Posterior cingulate gyrus (tissue), 11 donors: Measurements from ENCODE around the gene RIMOC1.

Experiments used
- DNase-seq, 10 donors: peaks; one replicate each; pipeline versions ENCODE4 v3.0.0 to v3.0.0-alpha.2; 2020 to 2021; ENCODE audit warnings: mixed read lengths in 3 of 10
- intact Hi-C: fragments of 100-400 bp; cut with DNase I; formaldehyde crosslinking; loops from one replicate; pipeline ENCODE4 v1.15.1; 2023

Gene RIMOC1, protein sequence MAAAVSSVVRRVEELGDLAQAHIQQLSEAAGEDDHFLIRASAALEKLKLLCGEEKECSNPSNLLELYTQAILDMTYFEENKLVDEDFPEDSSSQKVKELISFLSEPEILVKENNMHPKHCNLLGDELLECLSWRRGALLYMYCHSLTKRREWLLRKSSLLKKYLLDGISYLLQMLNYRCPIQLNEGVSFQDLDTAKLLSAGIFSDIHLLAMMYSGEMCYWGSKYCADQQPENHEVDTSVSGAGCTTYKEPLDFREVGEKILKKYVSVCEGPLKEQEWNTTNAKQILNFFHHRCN

DNA sequence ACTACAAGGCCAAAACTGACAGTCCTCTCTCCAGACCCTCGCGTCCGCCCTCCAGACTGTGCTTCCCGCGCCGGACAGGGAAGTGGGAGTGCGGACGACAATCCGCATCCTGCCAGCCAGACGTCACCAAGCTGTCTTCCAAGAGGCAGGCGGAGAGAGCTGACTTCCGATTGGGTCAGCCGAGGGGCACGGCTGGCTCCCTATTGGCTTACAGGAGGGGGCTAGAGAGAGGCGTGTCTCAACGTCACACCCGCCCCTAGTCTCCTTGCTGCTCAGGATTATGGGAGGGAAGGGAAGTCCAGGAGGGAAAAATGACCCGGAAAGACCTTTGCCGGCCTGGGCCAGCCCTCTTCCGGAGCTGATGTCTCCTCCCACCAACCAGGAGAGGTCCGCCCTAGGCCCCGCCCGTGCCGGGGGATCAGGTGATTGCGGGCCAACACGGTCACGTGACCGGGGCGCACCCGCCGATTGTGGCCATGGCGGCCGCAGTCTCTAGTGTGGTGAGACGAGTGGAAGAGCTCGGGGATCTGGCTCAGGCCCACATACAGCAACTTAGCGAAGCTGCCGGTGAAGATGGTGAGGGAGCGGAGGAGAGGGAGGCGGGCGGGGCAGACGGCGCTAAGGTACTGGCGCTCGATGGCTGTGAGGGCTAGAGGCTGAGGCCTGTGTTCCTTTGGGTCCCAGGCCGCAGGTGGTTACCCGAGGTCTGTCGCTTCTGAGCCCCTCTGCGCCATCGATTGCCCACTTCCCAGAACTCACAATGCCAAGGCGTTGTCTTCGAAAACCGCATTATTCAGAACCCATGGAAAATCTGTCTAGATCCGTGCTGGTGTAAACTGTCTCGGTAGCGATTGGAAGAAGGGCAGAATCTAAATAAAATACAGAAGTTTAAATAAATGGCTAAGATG, at the start of gene RIMOC1:
Gene RIMOC1 (plus strand): TSS at position 453 of the 908 bp plus-strand sequence. CDS start 24 bp downstream, at position 477.
- peak; percentile 98 to 100 (median 99) for DNase-seq
- intact Hi-C loops: loop anchor here (1.0 to 2.0 kb wide), 2 partner anchors 21 to 33 kb away; partner anchors contain the start of genes FBXO4 and OXCT1

DNA sequence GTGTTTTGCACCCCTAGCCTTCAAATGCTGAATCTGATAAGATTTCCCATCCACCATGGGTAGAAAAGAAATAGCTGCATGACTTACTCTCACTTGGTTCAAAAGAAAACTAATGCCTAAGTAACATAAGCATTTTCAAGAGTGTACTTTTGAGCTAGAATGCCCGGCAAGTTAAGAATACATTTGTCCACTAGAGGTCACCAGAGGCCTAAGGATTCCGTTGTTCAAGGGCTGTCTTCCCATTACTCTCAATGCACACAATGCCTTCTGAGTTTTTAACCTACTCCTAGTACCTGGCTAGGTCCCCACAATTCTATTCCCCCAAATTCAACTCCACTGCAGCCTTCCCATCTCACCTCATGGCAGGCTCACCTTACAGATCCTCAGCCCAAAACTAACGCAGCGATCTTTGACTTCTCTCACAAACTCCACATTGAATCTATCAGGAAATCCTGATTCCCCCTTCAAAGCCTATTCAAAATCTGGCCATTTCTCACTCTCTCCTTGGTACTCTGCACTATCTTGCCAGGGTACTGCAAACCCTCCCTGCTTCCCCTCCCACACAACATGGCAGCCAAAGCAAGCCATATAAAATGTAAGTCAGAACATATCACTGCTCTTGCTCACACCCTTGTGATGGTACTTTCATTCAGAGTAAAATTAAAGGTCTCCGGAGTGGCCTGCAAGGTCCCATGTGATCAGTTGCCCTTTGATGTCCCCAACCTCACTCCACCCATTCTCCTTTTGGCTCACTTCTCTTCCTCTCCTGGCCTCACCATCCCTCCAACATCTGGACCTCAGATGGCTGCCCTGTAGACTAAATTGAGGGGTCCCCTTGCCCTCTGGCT, 47.3 kb upstream of the RIMOC1 start:
- intact Hi-C loops: loop anchor here (1.0 to 5.0 kb wide), 4 partner anchors 68 to 1030 kb away; partner anchors contain the start of gene FBXO4
- peak in 5 of 10 donors; percentile 32 to 79 (median 42) for DNase-seq

DNA sequence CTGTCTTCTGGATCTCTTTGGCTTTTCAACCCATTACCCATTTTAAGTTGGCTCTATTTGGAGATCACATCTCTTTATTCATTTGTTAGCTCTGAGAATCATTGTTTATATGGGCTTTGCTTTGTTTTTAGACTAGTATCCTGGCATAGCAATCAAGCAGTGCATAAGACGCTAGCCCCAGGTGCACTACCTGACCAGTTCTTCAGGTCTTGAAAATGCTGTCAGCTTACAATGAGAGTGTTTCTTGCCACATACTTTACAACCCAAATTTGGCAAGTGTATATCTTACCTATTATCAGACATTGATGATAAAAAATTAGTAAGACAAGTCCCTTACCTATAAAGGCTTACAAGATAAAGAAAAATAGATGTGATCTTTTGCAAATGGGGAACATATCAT, 46.2 kb upstream of the RIMOC1 start:
- intact Hi-C loops: loop anchor here (2.0 to 5.0 kb wide), 2 partner anchors 909 to 1029 kb away; no protein-coding TSS in a partner anchor

DNA sequence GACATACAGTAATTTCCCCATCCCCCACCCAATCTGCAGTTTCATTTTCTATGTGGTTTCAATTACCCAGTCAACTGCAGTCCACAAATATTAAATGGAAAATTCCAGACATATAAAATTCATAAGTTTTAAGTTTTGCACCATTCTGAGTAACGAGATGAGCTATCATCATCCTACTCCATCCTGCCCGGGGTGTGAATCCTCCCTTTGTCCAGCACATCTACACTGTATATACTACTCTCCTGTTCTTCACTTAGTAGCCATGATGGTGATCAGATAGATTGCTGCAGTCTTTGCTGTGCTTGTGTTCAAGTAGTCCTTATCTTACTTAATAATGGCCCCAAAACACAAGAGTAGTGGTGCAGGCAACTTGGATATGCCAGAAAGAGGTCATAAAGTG, 45.3 kb upstream of the RIMOC1 start:
- DNase-seq: no peak
- intact Hi-C loops: loop anchor here (5.0 kb wide), 1 partner anchor 1028 kb away; no protein-coding TSS in a partner anchor

More for the DNA sequence above, 46.2 kb upstream of the RIMOC1 start:
- DNase-seq: no peak

DNA sequence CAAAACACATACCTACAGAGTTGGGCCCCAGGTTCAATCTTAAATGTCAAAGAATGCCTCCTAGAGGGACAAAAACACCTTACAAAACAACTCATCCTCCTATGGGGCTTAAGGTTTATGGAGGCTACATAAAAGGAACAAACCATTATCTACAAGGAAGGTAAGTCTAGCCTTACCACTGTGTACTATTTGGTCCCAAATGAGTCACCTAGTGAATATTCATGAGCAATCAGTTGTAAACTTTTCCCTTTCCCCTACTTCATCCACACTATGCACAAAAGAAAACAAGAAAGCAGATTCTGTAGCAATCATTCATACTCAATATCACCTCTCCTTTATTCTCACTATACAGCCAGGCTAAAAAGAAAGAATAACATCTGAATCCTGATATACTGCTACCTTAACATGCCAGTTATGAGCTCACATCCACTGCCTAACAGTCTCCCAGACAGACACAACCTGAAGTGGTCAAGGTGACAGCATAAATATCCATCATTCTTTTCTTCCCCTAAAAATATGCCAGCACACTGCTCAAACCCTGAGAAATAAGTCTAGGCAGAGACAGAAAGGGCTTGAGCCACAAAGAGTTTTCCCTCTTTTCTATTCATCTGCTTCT, 40.2 kb upstream of the RIMOC1 start:
- DNase-seq: no peak
- intact Hi-C loops: no loop called here

DNA sequence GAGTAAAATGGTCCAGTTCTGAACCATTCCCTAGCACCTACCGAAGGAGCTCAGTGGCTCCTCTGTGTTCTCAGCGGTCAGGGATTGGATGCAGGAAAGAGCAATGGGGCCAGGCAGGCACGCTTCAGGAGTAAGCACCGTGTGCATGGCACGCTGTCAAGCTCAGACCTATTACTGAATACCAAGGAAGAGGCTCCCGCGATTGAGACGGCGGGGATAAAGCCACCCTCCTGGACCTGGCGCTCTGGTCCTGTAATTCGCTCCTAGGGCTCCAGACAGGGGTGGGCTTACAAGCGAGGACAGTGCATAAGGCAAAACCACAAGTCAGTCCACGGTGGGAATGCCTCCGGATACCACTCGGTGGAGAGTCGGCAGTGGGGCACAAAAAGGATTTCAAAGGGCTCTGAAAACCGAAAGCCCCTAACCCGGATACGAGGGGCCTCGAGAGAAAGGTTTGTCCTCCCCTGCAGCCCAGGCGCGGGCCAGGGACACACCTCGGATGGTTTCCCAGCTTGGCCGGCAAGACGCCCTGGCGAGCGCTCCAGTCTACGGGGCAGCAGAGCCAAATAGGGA, 34.9 kb upstream of the RIMOC1 start:
- DNase-seq: peak in 6 of 10 donors; percentile 10 to 92 (median 43)
- intact Hi-C loops: no loop called here

DNA sequence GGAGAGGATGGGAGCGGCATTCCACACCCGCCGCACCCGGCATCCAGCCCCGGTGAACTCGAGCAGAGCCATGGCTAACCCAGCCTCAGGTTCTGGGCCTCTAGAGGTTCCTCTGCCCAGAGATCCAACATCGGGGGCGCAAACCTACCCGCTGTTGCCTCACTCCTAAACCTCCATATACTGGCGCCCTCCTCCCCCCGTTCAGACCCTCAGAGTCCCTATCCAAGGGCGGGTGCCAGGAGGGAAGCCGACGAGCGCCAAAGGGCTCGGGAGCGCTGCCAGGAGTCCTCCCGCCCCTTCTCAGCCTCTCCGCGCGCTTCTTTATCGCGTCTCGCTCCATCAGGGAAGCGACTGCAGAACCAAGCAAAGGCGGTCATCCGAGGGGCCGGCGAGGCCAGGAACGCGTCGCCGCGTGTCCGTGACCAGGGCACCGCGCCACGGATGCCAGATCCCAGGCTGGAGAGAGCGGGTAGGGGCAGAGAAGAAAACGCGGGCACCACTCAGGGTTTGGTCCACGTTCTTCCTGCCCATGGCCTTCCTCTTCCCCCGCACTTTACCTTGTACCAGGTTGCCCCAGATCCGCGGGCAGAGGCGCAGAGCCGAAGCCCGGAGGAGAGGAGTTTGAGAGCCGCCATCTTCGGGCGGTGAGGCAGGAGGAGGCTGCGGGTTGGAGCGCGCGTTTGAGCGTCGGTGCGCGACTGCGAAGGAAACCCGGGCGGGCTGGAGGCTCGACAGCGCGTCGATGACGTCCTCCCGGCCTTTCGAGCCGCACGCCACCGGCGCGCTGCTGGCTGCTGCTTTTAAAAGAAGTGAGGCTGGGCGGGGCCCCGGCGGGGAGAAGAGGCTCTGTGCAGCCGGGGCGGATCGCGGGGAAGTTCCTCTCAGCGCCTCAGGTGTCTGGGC, 34.2 kb upstream of the RIMOC1 start, which contains the start of gene OXCT1:
Gene OXCT1 (minus strand): TSS at position 702 of the 903 bp plus-strand sequence. CDS start 67 bp downstream, at position 635.
- intact Hi-C loops: loop anchor here (2.0 kb wide), 1 partner anchor 35 kb away; the partner anchor contains the start of gene RIMOC1
- peak; percentile 51 to 96 (median 69) for DNase-seq

DNA sequence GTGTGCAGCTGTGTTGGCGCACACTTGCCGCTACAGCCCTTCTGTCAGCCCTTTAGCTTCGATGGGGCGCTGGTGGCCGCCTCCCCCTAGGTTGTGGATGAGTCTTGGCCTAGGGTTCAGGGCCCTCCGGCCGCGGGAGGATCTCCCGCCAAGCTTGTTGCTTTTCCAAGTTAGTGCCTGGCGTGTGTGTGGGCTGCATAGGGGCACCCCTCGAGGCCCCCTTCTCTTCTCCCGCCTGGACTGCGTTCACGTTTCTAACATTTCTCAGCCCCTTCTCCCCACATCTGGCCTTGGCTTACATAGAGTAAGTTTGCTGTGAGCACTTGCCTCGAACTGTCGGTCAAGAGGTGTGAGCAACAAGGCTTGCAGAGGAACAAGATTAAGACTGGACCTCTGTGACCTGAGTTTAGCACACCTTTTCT, 33.5 kb upstream of the RIMOC1 start:
- intact Hi-C loops: loop anchor here (2.0 kb wide), 1 partner anchor 34 kb away; the partner anchor contains the start of gene RIMOC1

DNA sequence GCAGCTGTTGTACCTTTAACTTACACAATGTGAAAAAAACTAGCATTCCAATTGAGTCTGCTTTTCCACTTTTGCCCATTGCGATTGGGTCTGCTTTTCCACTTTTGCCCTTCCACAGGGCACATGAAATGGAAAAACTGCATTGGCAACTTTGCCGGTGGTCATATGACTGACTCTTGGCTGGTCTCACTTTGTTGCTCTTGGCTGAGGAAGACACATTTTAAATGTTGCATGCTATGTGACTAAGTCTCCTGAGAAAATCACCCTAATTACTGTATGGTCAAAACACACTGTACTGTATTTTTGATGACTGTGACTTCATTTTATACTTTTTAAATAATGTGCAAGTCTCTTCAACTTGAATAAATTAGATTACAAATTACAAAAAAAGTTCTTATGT, 32.3 kb upstream of the RIMOC1 start:
- intact Hi-C loops: loop anchor here (2.0 kb wide), 1 partner anchor 33 kb away; the partner anchor contains the start of gene RIMOC1
- DNase-seq: peak in 2 of 10 donors; percentile 21

More for the DNA sequence above, 33.5 kb upstream of the RIMOC1 start:
- no peak for DNase-seq

DNA sequence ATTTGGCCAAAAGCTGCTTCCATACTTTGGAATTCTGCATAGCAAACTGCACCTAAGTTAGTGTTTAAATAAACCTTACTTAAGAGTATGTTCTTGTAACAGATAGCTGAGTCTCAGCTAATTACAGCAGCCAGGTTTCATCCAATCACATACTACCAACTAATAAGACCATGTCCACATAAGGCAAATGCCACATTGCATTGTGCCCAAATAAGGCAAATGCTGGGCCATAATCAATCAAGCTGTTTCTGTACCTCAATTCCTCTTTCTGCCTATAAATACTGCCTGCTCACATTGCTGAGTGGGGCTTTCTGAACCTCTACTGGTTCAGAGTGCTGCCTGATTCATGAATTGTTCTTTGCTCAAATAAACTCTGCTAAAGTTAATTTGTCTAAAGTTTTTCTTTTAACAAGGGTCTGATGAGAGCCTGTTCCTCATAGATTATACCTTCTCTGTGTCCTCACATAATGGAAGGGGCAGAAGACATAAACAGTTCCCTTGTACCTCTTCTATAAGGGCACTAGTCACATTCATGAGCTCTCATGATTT, 29.6 kb upstream of the RIMOC1 start:
- DNase-seq: no peak
- intact Hi-C loops: no loop called here

DNA sequence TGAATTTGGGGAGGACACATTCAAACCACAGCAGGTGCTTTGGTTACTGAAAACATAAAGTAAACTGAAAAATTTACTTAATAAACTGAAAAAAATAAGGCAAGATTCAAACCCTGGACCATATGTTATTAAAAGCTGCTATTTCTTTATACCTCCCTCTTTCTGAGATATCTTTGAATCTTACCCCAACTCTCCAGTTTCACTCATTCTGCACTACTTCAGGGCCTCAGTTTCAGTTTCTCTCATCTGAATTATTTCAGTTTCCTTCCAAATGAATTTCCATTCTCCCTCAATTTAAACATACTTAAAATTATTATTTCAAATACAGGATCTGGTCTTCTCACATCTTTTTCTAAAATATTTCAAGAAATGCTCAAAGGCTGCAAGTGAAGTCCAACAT, 29.0 kb upstream of the RIMOC1 start:
- DNase-seq: no peak
- intact Hi-C loops: no loop called here

DNA sequence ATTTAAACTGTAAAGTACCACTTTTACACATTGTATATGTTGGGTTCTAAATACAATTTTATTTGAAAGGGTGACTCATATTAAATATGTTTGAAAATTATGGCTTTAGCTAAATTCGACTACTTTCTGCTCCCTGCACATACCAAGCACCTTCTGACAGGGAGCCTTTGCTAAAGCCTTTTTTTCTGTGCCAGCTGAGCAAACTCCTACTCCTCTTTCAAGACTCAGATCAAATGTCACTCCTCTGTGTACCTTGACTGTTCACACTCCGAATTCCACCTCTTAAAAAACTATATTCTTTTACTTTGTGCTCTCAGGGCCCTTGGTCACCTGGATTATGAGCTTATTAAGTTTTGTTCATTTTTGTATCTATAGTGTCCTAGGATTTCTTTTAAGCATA, 27.5 kb upstream of the RIMOC1 start:
- DNase-seq: no peak
- intact Hi-C loops: no loop called here

DNA sequence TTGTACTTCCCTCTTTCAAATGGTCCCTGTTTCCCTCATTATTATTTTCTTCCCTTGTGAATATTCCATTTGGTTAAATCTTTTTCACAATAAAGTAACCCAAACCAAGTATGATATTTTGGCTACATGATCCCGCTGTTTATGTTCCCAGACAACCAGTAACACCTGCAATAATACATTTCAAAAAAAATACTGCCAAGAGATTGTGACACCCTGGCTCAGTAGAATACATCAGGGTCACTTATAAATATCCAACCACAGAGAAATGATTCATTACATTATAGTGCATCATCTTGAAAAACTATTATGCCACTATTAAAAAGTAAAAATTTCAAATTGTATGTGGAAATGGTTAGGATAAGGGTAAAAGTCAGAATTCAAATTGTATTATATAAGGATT, 26.7 kb upstream of the RIMOC1 start:
- DNase-seq: no peak
- intact Hi-C loops: no loop called here

DNA sequence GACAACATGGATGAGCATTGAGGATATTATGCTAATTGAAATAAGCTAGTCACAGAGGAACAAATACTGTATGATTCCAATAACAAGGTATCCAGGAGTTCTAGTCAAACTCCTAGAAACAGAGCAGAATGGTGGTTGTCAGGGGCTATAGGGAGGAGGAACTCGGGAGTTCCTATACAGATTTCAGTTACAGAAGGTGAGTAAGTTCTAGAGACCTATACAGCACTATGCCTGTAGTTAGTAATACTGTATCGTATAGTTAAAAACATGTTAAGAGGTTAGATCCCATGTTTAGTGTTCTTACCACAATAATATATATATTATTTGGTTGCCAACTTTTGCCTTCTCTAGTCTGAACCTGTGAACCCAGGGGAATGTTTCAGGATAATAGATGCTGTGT, 26.0 kb upstream of the RIMOC1 start:
- no peak for DNase-seq
- intact Hi-C loops: no loop called here

DNA sequence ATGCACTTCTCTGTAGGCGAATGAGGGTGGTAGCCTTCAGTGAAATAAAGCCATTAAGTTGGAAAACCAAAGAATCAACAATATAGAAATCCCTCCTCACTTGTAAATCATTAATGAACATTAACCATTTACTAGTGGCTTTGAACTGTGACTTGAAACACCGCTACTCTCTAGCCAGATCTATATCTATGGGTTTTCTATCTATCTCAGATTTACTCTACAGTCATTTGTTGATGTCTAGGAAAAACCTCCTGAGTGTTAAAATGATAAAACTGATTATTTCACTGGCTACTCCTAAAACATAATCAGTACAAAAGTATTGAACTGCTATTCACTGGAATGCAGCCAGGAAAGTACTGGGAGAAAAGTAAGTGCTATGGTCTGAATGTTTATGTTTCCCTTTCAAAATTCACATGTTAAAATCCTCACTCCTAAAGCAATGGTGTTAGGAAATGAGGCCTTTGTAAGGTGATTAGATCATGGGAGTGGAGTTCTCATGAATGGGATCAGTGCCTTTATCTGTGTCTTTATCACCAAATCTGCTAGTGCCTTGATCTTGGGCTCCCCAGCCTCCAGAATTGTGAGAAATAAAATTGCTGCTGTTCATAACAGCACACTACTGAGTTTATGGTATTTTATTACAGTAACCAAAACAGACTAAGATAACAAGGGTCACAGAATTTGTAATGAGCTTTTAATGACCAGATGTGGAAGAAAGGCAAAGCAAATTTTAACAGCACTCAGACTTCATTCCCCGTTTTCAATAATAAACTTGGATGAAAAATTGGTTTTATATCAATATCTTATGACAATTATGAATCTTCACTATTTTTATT, 25.3 kb upstream of the RIMOC1 start:
- intact Hi-C loops: no loop called here
- no peak for DNase-seq

DNA sequence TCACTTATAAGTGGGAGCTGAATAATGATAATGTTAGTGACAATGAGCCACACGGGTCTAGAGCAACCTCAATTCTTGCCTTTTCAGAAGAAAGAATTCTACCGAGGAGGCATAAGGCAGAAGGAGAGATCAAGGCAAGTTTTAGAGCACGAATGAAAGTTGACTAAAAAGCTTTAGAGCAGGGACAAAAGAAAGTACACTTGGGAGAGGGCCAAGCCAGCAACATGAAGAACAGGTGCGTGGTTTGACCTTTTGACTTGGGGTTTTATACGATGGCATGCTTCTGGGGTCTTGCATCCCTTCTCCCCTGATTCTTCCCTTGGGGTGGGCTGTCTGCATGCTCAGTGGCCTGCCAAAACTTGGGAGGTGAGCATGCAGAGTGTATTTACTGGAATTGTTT, 21.4 kb upstream of the RIMOC1 start:
- no peak for DNase-seq
- intact Hi-C loops: no loop called here

DNA sequence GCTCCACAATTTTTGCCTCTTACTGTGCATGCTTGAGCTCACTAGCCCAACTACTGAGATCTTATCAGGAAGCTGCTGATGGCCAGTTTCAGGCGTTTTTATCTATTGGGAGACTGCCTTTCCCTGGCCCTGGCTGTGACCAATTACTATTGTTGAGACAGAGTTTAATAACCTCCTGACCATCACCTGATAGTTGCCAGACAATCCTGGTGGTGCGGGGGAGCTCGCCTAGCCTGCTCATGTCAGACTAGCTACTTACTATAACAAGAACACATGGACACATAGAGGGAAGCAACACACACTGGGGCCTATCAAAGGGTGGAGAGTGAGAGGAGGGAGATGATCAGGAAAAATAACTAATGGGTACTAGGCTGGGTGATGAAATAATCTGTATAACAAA, 20.9 kb upstream of the RIMOC1 start:
- DNase-seq: no peak
- intact Hi-C loops: no loop called here
